NK-92 treated with Interleukin-12 subunit alpha and Interleukin-12 subunit beta, amount 100 ng/mL, for 24 hours (cell line): ENCODE data around the gene MIP.
A peak's percentile ranks its signal among the peaks of the same experiment; 100 is the strongest.
"Not testable (repeated sequence)": the region's sequence is repeated elsewhere in the genome, so short reads cannot be mapped to it uniquely, and the experiment has no call there.

Experiments used
- DNase-seq: peaks from one replicate; lab custom pipeline; 2025; lab: John Stamatoyannopoulos, UW

Gene MIP

GRCh38 chr12:56454557-56454956 lies at the start of gene MIP:
Gene MIP (minus strand): TSS chr12:56454657. CDS start chr12:56454613, 44 bp downstream.
- DNase-seq: no peak

- not testable (repeated sequence) for DNase-seq
Observed at GRCh38 chr12:56499879-56500278, 45.4 kb upstream of the MIP start.

DNA sequence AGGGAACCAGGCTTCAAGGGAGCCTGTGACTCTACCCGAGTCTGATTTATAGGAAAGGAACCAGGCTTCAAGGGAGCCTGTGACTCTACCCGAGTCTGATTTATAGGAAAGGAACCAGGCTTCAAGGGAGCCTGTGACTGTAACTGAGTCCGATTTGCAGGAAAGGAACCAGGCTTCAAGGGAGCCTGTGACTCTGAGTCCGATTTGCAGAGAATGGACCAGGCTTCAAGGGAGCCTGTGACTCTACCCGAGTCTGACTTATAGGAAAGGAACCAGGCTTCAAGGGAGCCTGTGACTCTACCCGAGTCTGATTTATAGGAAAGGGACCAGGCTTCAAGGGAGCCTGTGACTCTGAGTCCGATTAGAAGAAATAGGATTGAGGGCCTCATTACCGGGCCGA lies 45.0 kb upstream of the MIP start:
- not testable (repeated sequence) for DNase-seq

- not testable (repeated sequence) for DNase-seq
Observed at GRCh38 chr12:56498126-56498902, 43.9 kb upstream of the MIP start.

GRCh38 chr12:56496704-56497103 lies 42.2 kb upstream of the MIP start:
- DNase-seq: peak; percentile 16

DNA sequence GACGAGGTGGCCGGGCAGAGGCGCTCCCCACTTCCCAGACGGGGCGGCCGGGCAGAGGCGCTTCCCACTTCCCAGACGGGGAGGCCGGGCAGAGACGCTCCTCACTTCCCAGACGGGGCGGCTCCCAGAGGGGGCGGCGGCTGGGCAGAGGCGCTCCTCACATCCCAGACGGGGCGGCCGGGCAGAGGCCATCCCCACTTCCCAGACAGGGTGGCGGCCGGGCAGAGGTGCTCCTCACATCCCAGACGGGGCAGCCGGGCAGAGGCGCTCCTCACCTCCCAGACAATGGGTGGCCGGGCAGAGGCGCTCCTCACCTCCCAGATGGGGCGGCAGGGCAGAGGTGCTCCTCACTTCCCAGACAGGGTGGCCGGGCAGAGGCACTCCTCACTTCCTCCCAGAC lies 40.0 kb upstream of the MIP start:
- DNase-seq: not testable (repeated sequence)

DNA sequence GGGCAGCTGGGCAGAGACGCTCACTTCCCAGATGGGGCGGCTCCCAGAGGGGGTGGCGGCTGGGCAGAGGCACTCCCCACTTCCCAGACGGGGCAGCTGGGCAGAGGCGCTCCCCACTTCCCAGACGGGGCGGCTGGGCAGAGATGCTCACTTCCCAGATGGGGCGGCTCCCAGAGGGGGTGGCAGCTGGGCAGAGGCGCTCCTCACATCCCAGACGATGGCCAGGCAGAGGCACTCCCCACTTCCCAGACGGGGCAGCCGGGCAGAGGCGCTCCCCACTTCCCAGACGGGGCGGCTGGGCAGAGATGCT lies 39.6 kb upstream of the MIP start:
- DNase-seq: not testable (repeated sequence)

- DNase-seq: not testable (repeated sequence)
Observed at GRCh38 chr12:56493409-56494105, 39.1 kb upstream of the MIP start.

GRCh38 chr12:56490360-56490759 lies 35.9 kb upstream of the MIP start:
- no peak for DNase-seq

- DNase-seq: no peak
Observed at GRCh38 chr12:56488041-56488955, 33.8 kb upstream of the MIP start, which contains the start of gene GLS2. Gene GLS2 (minus strand): TSS chr12:56488161. CDS start chr12:56488118, 43 bp downstream.

- no peak for DNase-seq
Observed at GRCh38 chr12:56487448-56488040, 33.1 kb upstream of the MIP start.

GRCh38 chr12:56486694-56487093 lies 32.2 kb upstream of the MIP start:
- no peak for DNase-seq

GRCh38 chr12:56484566-56484965 lies 30.1 kb upstream of the MIP start:
- DNase-seq: no peak

GRCh38 chr12:56479625-56480024 lies 25.2 kb upstream of the MIP start:
- DNase-seq: no peak

GRCh38 chr12:56477521-56478225 lies 23.2 kb upstream of the MIP start:
- DNase-seq: no peak

DNA sequence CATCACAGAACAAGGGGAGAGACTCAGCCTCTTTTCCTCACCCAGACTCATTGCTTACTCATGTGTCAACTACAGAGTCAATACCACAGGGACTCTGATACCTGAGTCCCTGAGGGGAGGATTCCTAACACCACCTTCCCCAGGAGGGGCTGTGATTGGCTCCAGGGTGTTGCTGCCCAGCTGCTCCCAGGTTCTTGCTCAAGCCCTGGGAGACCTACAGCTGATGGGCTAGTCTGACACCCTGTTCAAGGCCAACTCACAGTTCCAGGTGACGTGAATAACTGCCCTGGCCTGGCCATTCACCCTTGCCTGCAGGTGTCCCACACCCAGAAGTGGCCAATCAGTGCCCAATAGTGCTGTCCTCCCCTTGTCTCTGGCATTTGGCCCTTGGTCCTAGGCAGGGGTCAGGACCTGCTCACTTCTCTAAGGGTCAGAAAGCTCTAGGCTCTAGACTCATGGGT lies 22.5 kb upstream of the MIP start:
- DNase-seq: no peak

DNA sequence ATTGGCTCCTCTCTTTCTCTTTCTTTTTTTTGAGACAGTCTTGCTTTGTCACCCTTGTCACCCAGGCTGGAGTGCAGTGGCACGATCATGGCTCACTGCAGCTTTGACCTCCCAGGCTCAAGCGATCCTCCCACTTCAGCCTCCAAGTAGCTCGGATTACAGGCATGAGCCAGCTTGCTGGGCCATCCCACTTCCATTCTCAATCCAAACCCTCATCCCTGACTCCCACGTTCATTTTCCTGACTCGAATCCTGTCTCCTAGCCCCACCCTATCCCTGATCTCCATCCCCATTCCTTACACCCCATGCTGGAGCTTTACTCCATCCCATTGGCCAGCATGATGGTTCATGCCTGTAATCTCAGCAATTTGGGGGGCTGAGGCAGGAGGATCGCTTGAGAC lies 21.7 kb upstream of the MIP start:
- no peak for DNase-seq

DNA sequence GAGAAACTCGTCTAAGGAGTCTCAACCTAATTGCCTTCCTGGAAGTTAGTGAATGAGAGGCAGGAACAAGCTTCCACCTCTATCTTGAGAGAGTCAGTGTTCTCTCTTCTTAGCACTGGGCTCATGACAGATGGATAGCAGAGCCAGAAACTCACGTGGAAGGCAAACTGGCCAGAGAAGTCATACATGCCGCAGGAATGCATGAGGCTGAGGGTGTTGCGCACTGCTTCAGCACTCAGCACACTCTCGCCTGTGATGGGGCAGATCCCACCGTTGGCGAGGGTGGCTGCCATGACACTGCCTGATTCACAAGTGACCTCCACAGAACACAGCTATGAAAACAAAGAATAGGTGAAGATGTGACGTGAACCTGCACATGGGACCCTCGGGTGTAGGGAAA lies 19.9 kb upstream of the MIP start:
- DNase-seq: no peak

DNA sequence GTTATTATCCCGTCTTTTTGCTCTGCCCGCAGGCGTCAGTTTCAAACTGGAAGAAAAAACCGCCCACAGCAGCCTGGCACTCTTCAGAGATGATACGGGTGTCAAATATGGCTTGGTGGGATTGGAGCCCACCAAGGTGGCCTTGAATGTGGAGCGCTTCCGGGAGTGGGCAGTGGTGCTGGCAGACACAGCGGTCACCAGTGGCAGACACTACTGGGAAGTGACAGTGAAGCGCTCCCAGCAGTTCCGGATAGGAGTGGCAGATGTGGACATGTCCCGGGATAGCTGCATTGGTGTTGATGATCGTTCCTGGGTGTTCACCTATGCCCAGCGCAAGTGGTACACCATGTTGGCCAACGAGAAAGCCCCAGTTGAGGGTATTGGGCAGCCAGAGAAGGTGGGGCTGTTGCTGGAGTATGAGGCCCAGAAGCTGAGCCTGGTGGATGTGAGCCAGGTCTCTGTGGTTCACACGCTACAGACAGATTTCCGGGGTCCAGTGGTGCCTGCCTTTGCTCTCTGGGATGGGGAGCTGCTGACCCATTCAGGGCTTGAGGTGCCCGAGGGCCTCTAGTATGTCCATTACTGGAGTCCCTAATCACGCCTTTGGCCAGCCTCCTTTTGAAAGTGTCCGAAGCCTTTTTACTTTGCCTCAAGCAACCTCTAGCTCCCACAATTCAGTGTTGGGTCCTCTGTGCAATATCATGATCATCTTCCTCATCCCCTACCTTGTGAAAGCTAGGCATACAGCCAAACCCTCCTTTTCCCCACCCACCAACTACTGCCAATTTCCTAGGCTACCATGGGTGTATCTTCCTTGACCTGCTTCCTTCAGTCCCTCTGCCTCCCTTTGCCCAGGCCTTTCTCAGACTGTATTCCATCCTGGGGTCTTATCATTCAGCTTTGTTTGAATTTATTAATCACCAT lies 14.8 kb upstream of the MIP start:
- no peak for DNase-seq
